KG1 (cell line): ENCODE results near the gene KIF26B.

ENCODE experiments used
- DNase-seq: peaks from one replicate; lab custom pipeline; 2025; lab: John Stamatoyannopoulos, UW

Gene KIF26B

DNA sequence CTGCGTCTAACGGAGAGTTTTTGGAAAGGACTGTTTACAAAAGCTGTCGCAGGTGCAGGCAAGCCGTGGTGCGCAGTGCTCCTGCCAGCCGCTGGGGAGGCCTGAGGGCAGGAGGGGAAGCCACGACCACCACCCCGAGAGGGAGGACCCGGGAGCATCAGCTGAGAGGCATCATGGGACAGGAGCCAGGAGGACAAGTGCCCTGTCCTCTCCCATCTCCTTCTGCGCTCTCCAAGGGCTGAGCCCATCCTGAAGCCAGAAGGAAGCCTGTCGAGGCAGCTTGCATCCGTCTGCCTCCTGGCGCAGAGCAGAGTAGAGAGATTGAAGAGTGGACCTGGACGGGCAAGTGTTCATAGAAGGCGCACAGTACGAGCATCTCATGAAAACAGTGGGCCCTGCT, 310.9 kb downstream of the KIF26B start:
- DNase-seq, result no peak

DNA sequence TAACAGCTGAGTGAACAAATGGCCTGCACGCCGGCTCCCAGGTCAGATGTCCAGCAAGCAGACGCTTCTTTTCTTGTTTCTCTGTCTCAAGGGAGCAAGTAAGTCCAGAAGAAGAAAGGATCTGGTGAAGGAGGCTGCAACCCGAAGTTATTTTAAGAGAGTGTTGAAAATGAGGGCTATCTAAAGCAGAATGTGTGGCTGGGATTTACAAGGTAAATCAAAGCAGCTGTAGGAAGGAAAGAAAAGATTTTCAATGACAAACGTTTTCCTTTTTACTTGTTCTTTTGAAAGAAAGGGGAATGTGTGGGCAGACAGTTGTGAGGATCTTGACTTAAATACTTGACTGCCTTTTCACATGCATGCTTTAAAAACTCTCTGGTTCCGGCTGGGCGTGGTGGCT, 311.5 kb downstream of the KIF26B start:
- no peak for DNase-seq

DNA sequence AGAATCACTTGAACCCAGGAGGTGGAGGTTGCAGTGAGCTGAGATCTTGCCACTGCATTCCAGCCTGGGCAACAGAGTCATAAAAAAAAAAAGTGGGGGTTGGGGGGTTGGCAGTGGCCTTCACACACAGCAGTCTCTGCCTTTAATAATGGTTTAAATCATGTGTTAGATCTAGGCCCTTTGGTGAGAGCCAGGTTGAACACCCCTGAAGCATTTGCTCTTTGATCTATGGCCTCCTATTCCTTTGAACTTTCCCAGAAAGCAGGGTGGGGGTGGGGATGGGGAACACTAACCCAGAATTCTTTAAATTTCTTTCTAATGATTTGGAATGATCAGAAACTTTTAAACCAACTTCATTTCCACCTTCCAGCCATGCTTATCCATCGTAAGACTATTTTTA, 313.0 kb downstream of the KIF26B start:
- DNase-seq, result no peak

DNA sequence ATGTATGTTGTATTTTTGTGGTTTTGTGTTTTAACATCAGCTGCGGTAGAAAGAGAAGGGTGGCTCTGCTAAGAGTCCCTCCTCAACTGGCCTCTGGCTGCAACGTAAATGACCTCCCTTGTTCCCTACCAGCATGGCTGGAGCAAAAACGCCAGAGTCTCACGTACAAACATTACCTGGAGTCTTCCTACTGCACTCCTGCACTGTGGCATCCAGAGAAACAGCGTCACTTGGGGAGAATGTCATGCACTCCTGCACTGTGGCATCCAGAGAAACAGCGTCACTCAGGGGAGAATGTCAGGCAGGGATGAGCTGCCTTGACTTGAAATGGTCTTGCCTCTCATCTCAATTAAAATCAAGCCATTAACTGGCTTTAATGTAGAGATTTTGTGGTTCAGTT, 314.2 kb downstream of the KIF26B start:
- no peak for DNase-seq

DNA sequence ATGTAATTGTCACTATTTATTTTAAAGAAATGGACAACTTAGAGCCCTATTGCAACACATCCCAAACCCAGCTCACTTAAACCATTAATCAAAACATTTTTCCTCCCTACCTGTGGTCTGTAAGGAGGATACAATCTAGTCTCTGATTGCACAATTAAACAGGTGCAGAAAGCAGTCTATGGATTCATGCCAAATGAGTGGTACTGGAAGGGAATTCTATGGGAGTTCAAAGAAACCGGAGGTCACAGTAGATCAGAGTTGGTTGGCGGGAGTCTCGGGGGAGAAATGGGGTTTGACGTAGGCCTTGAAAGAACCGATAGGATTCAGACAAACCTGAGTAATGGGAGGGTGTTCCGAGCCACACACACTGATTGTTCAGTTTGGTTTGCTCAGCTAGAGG, 314.9 kb downstream of the KIF26B start:
- DNase-seq, result no peak

DNA sequence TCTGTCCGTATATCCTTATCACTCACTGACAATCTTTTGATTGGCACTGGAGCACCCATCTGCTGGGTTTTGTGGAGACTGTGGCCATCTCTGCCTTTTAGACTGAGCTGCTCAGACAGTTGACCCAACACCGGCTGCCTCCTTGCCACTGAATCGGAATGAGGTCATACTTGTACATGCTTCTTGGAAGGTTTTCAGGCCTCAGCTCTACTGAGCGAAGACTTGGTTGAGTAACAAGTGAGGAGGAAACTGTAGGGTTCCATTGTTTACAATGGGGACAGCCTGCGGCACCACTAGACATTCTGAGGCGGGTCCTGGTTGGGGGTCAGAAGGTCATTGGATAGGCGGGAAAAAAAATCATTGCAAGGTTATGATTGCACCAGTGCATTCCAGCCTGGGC, 320.3 kb downstream of the KIF26B start:
- no peak for DNase-seq

DNA sequence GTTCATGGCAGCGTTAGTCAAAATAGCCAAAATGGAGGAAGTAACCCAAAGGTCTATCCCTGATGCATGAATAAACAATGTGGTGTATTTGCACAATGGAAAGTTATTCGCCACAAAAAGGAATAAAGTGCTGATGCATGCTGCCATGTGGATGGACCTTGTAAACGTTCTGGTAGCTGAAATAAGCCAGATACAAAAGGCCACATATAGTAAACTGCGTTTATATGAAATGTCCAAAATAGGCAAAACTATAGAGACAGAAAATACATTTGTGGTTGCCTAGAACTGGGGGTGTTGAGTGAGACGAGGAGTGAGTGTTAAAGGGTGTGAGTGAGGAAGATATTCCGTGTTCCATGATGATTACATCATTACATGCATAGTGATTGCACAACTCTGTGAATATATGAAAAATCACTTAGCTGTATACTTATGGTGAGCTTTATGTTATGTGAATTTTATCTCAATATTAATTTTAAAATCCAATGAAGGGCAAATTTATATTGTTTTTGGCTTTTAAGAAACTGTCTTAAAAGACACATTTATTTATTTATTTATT, 321.3 kb downstream of the KIF26B start:
- DNase-seq, result no peak

DNA sequence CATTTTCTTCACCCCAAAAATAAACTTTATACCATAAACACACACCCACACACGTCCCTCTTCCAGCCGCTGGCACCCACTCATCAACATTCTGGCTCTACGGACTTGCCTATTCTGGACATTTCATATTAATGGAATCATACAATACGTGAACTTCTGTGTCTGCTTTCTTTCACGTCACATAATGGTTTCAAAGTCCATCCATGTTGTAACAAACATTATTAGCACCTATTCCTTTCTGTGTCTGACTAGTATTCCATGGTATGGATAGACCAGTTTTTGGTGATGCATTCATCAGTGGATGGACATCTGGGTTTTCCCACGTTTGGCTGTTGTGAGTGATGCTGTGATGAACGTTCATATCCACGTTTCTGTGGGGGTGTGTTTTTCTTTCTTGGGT, 323.2 kb downstream of the KIF26B start:
- DNase-seq, result no peak

DNA sequence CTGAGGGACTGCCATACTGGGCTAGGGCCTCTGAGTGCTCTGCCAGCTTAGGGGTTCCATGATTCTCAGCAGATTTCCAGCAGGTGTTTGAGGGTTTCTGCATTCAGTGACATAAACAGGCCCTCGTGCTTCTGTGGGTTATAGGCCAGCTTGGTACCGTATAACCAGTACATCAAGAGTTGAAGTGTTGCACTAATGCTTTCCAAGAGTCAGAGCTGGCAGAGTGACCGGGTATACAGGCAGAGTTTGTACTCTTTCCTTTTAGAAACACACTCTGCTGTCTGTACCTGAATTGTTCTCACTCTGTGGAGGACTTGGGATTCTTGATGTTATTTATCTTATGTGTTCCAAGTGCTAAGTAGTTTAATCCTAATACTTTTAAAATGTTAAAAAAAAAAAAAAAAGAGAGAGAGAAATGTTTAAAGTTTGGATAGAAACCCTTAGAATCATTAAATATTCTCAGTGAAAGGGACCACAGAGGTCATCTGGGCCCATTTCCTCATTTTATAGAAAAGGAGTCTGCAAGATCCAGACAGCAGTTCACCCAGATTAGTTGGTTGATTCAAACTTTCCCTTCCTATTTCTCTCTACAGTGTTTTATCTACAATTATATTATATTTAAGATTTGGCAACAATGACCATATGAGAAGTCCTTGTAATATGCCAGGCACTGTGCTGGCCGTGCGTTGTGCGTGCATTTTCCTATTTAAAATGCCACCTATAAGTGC, 325.8 kb downstream of the KIF26B start:
- DNase-seq, result no peak

DNA sequence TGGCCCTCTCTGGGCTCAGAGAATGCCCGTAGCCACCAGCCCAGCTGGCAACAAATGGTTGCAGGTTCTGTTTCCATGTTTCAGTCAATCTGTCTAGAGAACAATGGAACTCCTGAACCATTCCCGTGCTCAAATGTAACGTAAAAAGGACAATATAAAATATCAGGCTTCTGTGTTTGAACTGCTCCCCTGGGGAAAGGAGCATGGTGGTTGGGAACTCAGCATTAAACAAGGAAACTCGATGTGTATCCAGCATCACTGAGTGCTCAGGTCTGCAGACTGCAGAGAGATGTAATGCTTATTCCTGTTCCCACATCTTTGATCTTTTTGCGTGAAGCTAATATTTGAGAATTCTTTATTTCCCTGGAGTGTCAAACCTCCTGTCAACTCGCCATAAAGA, 326.5 kb downstream of the KIF26B start:
- DNase-seq, result no peak

DNA sequence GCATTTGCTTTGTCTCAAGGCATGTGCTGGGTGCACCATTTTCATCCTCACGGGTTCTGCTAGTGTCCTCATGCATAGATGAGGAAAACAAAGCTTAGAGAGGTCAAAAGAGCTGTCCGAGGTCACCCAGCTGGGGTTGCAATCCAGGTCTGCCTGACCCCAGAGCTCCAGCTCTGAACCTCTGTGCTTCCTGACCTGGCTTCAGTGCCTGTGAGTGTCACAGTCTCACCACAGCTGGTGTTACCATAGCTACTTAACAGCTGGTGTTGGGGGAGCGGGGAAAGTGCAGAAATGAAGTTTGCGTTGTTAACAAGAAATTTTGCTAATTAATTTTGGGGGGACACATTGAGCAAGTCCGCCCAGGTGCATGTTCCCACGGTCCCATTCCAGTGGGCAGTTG, 328.5 kb downstream of the KIF26B start:
- DNase-seq, result no peak

DNA sequence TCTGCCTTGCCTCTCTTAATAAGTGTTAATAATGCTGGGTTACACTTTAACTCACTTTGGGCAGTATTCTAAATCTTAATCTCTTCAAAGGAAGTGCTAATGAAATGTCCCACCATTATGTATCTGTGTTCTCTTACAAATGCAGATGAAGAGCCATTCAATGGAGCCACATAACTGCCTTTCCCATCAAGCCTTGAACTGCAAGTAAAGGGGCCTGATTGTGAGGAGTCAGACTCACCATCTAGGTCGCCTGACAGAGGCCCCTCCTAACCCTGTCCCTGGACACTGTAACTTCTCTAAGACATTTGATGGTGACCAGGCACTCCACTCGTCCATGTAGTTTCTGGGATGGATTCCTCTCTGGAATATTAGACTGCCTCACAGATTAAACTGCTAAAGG, 329.4 kb downstream of the KIF26B start:
- DNase-seq, result no peak

DNA sequence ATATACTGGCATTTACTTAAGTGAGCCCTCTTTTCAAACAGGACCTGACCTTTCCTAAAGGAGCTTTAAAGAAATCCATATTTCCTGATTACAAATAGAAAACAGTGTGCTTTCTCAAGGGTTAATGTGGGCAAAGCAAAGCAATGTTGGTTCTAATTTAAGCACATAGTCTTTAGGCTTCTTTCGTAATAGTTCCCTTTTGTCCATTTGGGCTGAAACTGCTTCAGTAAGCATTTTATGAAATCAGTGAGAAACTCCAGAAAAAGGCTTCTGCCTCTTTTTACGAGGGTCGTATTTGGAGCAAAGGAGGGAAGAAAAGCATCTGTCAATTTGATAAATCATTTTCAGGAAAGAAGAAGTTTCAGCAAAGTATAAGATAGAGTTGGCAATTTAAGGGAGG, 331.2 kb downstream of the KIF26B start:
- no peak for DNase-seq

DNA sequence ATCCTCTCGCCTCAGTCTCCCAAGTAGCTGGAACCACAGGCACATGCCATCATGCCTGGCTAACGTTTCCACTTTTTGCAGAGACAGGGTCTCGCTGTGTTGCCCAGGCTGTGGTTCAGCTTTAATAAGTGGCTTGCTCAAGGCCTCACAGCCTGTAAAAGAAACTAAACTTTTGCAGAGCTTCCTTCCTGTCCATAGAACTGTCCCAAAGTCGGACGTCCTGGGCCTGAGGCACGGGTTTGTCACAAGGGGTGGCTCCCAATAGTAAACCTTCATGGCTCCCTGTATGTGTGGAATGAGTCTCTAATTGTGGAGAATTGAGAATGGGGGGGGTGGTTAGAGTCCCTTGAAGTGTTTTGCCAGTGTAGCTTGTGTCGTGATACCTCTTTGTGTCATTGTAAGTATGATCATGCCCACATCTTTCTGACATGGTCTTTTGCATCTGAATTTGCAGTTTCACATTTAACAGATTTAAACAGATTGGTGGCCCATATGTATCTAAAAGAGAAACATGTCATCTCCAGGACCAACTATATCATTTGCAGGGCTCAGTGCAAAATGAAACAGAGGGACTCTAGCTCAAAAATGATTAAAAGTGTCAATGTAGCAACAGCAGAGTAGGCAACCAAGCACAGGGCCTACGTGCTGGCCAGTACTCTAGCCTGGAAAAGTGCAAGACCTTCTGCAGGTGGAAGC, 332.1 kb downstream of the KIF26B start:
- DNase-seq, result no peak

DNA sequence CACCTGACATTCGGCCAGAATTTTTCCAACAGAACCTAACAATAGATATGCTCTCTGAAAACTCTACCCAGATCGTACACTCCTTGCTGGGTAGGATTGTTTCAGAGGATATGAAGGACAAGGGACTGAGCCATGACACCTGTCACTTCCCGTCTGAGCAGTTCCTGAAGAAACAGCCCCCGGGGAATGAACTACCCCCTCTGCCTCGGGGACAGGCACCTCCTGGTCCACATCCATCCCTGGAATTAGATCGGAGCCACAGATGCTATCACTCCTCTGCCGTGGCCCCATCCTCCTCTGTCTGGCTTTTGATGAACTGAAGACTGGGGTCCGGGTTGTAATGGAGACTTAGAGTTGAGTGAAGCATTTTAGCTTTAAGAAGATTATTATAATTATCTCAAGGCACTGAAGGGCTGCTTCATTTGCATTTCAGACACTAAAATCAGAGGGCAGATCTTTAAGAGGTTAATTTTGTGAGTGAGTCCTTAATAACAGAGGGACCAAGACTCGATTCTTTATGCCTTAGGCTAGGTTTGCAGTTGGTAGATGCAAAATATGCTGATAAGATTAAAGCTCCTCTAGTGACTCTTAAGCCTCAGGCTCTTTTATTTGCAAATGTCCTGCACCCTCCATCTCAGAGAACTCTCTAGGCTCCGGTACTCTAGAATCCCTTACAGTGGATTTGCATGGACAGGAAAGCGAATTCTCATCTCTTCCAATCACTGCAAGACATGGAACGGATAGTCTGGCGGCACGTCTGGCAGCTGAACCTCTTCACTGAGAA, 333.8 kb downstream of the KIF26B start:
- DNase-seq, result no peak

DNA sequence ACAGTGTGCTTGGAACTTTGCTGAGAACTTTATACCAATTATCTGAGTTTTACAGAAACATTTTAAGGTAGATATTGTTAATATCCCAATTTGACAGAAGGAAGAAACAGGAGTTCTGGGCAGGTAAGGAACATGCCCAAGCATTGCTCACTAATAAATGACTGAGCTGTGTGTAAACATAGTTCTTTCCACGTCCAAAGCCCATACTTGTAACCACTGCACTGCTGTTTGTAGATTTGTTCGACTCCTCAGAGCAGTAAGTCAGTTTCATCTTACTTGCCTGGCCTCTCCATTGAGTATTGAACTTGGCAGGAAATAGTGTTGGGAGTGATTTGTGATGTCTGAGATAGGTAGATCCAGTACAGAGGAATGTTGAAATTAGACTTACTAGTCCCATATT, 335.1 kb downstream of the KIF26B start:
- DNase-seq, result no peak

DNA sequence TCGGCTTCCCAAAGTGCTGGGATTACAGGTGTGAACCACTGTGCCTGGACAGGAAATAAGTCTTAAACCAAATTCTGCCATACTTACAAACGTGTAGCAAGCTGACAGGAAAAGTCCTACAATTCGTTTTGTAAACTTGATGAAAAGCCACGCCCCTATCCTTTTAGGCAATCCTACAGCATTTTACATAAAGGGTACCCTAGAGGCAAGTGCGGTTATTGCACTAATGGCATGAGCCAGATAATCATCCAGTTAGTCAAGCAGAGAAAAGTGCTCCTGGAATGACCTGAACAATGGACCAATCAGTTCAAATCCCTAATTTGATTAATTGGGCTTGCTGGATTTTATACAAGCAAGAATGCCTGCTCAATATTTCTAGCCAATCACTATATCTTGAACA, 338.2 kb downstream of the KIF26B start:
- no peak for DNase-seq

DNA sequence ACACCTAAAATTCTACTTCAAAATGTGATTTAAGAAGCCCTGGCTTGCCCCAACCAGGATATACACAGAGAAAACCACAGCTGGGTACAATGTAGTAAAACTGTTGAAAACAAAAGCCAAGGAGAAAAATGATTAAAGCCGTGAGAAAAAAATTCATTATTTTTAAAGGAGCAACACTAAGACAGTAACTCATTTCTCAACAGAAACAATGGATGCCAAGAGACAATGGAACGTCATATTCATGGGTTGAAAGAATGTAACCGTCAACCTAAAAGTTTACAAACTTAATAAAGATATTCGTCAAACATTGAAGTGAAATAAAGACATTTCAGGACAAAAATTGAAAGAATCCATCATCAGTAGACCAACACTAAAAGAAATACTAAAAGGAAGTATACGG, 340.9 kb downstream of the KIF26B start:
- DNase-seq, result no peak

DNA sequence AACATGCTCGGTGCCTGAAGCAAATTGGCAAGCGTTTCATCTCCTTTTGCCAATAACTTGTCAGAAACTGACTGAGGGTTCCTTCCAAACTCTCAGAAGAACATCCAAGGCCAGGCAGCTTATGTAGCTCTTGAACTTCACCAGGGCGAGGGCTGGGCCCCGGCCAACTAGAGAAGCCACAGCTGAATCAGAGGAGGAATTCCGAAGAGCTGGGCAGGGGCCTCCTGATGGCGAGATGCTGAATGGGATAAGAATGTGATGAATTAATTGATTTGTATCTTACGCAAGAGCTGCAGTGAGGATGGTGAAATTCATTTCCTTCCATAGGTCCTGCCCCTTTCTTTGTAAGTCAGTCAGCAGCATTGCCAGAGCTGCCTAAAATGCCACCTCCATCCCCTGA, 345.8 kb downstream of the KIF26B start:
- DNase-seq, result no peak

DNA sequence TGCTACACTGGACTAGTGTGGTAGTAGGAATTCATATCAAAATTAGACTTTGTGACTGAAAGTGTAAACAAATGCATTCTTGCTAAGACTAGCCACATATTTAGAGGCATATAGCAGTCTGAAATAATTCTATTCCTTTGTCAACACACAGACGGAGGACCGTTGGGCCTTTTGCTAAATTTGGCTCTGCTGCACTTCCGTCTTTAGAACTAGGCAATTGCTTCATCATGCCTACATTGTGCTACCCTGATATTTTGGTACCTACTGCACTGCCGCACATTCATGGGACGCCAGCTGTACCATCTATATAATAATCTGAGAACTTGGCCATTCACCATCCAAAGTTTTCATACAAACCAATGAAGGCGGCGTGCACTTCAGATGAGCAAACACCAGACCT, 346.8 kb downstream of the KIF26B start:
- DNase-seq, result no peak

DNA sequence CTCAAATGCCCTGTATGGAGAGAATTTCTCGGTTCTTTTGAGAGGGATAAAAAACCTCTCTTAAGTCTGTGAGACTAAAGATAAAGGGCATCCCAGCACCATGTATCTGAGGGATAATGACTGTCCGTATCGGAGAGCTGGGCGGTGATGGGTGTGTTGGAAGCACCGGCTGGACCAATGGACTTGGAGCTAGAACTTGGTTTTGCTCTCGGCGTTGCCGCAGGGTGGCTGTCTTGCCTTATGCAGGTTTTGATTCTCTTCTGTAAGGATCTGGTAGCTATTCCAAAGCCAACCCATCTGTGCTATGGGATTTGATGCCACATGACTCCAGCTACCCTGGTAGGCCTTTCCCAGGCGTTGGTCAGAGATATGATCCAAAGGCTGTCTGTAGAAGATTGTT, 348.8 kb downstream of the KIF26B start:
- DNase-seq, result no peak

DNA sequence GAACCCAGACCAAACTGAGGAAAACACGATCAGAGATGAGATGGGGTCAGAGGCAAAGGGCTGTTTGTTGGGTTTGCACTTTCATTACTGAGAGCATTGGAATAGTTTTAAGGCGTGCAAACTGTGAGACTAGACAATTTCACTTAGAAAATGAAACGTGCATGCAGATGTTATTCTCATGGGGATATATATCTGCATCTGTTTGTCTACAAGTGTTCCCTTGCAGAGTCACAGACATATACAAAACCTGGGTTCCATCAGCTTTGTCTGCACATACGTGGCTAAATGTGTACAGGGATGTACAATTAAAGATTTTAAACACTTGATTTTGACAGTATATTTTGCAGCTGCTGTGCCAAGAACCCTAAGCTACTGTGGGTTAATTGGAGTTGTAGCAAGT, 355.4 kb downstream of the KIF26B start:
- DNase-seq, result no peak
